ENCODE data around the gene PRRT1.

DNA sequence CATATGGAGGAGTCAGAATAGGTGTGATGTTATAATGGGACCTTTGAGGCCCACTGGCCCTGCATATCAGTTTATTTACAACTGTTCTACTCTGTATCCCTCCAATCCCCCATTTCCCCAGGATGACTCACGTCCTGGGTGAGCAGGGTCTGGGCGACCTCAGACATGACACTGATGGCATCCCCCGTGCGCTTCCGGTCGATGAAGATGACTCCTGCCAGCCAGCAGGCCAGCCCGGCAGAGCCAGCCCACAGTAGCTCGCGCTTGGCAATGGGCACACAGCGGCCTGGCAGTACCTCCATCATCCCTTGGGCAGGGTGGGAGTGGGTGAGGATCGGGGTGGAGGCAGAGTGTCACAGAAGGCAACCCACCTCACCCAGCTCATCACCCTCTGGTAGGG is 18.6 kb upstream of the PRRT1 start:
- TF ChIP-seq, protein P1, sequence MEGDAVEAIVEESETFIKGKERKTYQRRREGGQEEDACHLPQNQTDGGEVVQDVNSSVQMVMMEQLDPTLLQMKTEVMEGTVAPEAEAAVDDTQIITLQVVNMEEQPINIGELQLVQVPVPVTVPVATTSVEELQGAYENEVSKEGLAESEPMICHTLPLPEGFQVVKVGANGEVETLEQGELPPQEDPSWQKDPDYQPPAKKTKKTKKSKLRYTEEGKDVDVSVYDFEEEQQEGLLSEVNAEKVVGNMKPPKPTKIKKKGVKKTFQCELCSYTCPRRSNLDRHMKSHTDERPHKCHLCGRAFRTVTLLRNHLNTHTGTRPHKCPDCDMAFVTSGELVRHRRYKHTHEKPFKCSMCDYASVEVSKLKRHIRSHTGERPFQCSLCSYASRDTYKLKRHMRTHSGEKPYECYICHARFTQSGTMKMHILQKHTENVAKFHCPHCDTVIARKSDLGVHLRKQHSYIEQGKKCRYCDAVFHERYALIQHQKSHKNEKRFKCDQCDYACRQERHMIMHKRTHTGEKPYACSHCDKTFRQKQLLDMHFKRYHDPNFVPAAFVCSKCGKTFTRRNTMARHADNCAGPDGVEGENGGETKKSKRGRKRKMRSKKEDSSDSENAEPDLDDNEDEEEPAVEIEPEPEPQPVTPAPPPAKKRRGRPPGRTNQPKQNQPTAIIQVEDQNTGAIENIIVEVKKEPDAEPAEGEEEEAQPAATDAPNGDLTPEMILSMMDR (conservative IDR thresholded peaks at IDR 0.05; ENCODE audit: low read length): no peak
- no peak for TF ChIP-seq EZH2phosphoT487 (IDR thresholded peaks at IDR 0.05; ENCODE audit: borderline replicate concordance)
